ENCODE data around the gene BANP.

- TF ChIP-seq CTCF (IDR thresholded peaks at IDR 0.05; ENCODE audit: poor library complexity) (no peak), EZH2phosphoT487 (IDR thresholded peaks at IDR 0.05; ENCODE audit: low read depth, severe bottlenecking, unreplicated experiment) (no peak)
Measured at GRCh38 chr16:88023786-88024185, 72.6 kb downstream of the BANP start.
